Ishikawa (cell line): ENCODE results near the gene SLC38A11.

Source experiments
- EP300 ChIP-seq: IDR thresholded peaks from 2 replicates; pipeline ENCODE4 v1.6.1; 2012; ENCODE audit warnings: borderline replicate concordance
- REST ChIP-seq: IDR thresholded peaks from 2 replicates; pipeline ENCODE4 v1.6.1; 2012; ENCODE audit warnings: low read depth, mild to moderate bottlenecking
- TEAD4 ChIP-seq: IDR thresholded peaks from 2 replicates; pipeline ENCODE4 v1.6.1; 2012
- TF ChIP-seq, protein P1 (sequence below): IDR thresholded peaks from 2 replicates; pipeline ENCODE4 v1.6.1; 2012

GRCh38 chr2:164913640-164914350, 41.5 kb downstream of the SLC38A11 start:
- TF ChIP-seq, protein P1, sequence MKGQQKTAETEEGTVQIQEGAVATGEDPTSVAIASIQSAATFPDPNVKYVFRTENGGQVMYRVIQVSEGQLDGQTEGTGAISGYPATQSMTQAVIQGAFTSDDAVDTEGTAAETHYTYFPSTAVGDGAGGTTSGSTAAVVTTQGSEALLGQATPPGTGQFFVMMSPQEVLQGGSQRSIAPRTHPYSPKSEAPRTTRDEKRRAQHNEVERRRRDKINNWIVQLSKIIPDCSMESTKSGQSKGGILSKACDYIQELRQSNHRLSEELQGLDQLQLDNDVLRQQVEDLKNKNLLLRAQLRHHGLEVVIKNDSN = no peak
- no peak for TF ChIP-seq EP300
- no peak for TF ChIP-seq TEAD4
- no peak for TF ChIP-seq REST
